Nephron (organoid): ENCODE measurements around the gene SLC12A7.

Source experiments
- H3K27ac Mint-ChIP-seq, 3 experiments: 2 replicates each; pipeline ENCODE4 v1.8.0; 2020; ENCODE audit warnings: mixed read lengths in 3 of 3, mild to moderate bottlenecking in 2 of 3, moderate library complexity in 1 of 3
- H3K27me3 Mint-ChIP-seq: 2 replicates; pipeline ENCODE4 v1.8.0; 2021; ENCODE audit warnings: low read depth, mild to moderate bottlenecking, moderate library complexity, mixed read lengths
- H3K36me3 Mint-ChIP-seq: 2 replicates; pipeline ENCODE4 v1.8.0; 2020; ENCODE audit warnings: low read depth, mixed read lengths
- H3K4me1 Mint-ChIP-seq: 2 replicates; pipeline ENCODE4 v1.8.0; 2020; ENCODE audit warnings: mixed read lengths
- H3K4me3 Mint-ChIP-seq, 3 experiments: 2 replicates each; pipeline ENCODE4 v1.8.0; 2020; ENCODE audit warnings: mild to moderate bottlenecking in 3 of 3, mixed read lengths in 3 of 3, moderate library complexity in 2 of 3
- H3K9me3 Mint-ChIP-seq: 2 replicates; pipeline ENCODE4 v1.8.0; 2020; ENCODE audit warnings: mixed read lengths
- CTCF ChIP-seq, 3 experiments: fragments of 200-600 bp; sonication (generic); IDR thresholded peaks; one replicate each; pipeline ENCODE4 v1.5.0; 2021; ENCODE audit warnings: antibody characterized with exemption in 3 of 3; ENCODE audit not compliant: unreplicated experiment in 3 of 3

The SLC12A7 gene

GRCh38 chr5:1142886-1143669, 31.2 kb upstream of the SLC12A7 start:
- Mint-ChIP-seq H3K4me3 (no peak overlapping the region), H3K27me3 (peaks cover 21% of the 10 kb centered on the region), H3K9me3 (no peaks in the 10 kb centered on the region), H3K4me1 (peaks cover 16% of the 10 kb centered on the region), H3K27ac (no peak overlapping the region), H3K36me3 (no peaks in the 10 kb centered on the region)
- no peak for TF ChIP-seq CTCF (IDR thresholded peaks at IDR 0.05; ENCODE audit: unreplicated experiment in 3 of 3)

GRCh38 chr5:1141834-1142233, 30.0 kb upstream of the SLC12A7 start:
- no peak for TF ChIP-seq CTCF (IDR thresholded peaks at IDR 0.05; ENCODE audit: unreplicated experiment in 3 of 3)
- H3K4me3 Mint-ChIP-seq: no peak overlapping the region
- peaks cover 20% of the 10 kb centered on the region for H3K27me3 Mint-ChIP-seq
- H3K27ac Mint-ChIP-seq: no peak overlapping the region
- H3K9me3 Mint-ChIP-seq: no peaks in the 10 kb centered on the region
- peaks cover 21% of the 10 kb centered on the region for H3K4me1 Mint-ChIP-seq
- H3K36me3 Mint-ChIP-seq: peaks cover under 1% of the 10 kb centered on the region

GRCh38 chr5:1140818-1141189, 28.9 kb upstream of the SLC12A7 start:
- Mint-ChIP-seq H3K27me3 (peaks cover 26% of the 10 kb centered on the region), H3K4me3 (no peak overlapping the region), H3K4me1 (peaks cover 27% of the 10 kb centered on the region), H3K36me3 (peaks cover 6% of the 10 kb centered on the region), H3K27ac (no peak overlapping the region), H3K9me3 (no peaks in the 10 kb centered on the region)
- no peak for TF ChIP-seq CTCF (IDR thresholded peaks at IDR 0.05; ENCODE audit: unreplicated experiment in 3 of 3)

- Mint-ChIP-seq H3K27me3 (peaks cover 24% of the 10 kb centered on the region), H3K27ac (no peak overlapping the region), H3K9me3 (no peaks in the 10 kb centered on the region), H3K36me3 (peaks cover 6% of the 10 kb centered on the region), H3K4me1 (peaks cover 32% of the 10 kb centered on the region), H3K4me3 (no peak overlapping the region)
- peak; percentile 52 to 58 (median 57) for TF ChIP-seq CTCF (IDR thresholded peaks at IDR 0.05; ENCODE audit: unreplicated experiment in 3 of 3)
These were observed 28.4 kb upstream of the SLC12A7 start for GRCh38 chr5:1140171-1140817.

GRCh38 chr5:1139331-1140170, 27.7 kb upstream of the SLC12A7 start:
- Mint-ChIP-seq H3K4me1 (peaks cover 35% of the 10 kb centered on the region), H3K27ac (no peak overlapping the region), H3K36me3 (peaks cover 6% of the 10 kb centered on the region), H3K27me3 (peaks cover 24% of the 10 kb centered on the region), H3K4me3 (no peak overlapping the region), H3K9me3 (no peaks in the 10 kb centered on the region)
- no peak for TF ChIP-seq CTCF (IDR thresholded peaks at IDR 0.05; ENCODE audit: unreplicated experiment in 3 of 3)
